A549 (cell line): Measurements from ENCODE around the gene GPRIN2. TPM values are rescaled to one million over a fixed set of nuclear protein-coding genes. Genes with fewer than 3 reads are reported as not detected.

Experiments used
- ATAC-seq, 2 experiments: fragments of 200-7000 bp in 1 of 2; fragments of >200 bp in 1 of 2; cut with Nextera tagmentation in 1 of 2; cut with Tn5 transposase in 1 of 2; 3 replicates each; pipeline versions ENCODE4 v1.8.0 to v1.9.1; 2018 to 2020; ENCODE audit warnings: mild to moderate bottlenecking in 1 of 2, moderate library complexity in 1 of 2
- CTCF ChIA-PET: fragments of 300-600 bp; sonication (Branson Sonifier 250); formaldehyde crosslinking; extraction: SDS; loops from one replicate; lab custom pipeline; 2021; ENCODE audit warnings: antibody characterized with exemption, inconsistent platforms; lab: Yijun Ruan, JAX
- POLR2A ChIA-PET: fragments of 350-600 bp; formaldehyde crosslinking; extraction: SDS; loops from one replicate; lab custom pipeline; 2021; ENCODE audit warnings: antibody characterized with exemption, inconsistent platforms; lab: Yijun Ruan, JAX
- DNase-seq, 2 experiments: peaks; one replicate each; pipeline versions ENCODE4 v3.0.0 to v3.0.0-alpha.2; 2011 to 2016; ENCODE audit warnings: low read depth in 1 of 2, low spot score in 1 of 2
- FAIRE-seq: peaks from 2 replicates; lab custom pipeline; 2011; peaks lifted over from hg19 to GRCh38; lab: Jason Lieb, UNC
- H3K27ac ChIP-seq, 2 experiments: fragments of >200 bp; sonication (Bioruptor Twin); formaldehyde crosslinking; 3 replicates each; pipeline ENCODE4 v1.5.1; 2016 to 2017
- H3K4me1 ChIP-seq: fragments of >200 bp; sonication (Bioruptor Twin); formaldehyde crosslinking; 3 replicates; pipeline ENCODE4 v1.6.1; 2016
- H3K4me2 ChIP-seq: fragments of >200 bp; sonication (Bioruptor Twin); formaldehyde crosslinking; 3 replicates; pipeline ENCODE4 v1.6.1; 2016
- H3K4me3 ChIP-seq: fragments of >200 bp; sonication (Bioruptor Twin); formaldehyde crosslinking; 3 replicates; pipeline ENCODE4 v1.5.1; 2016
- H3K9me3 ChIP-seq: fragments of >200 bp; sonication (Bioruptor Twin); formaldehyde crosslinking; 3 replicates; pipeline ENCODE4 v1.6.1; 2016
- ATOH8 ChIP-seq: fragments of 250-450 bp; sonication (Bioruptor Pico); IDR thresholded peaks from 2 replicates; pipeline ENCODE4 v1.5.0; 2020; ENCODE audit warnings: low read depth, mild to moderate bottlenecking, moderate library complexity
- BHLHE40 ChIP-seq: IDR thresholded peaks from 2 replicates; pipeline ENCODE4 v1.6.1; 2012; ENCODE audit warnings: low read depth, low read length, inconsistent platforms
- CBX2 ChIP-seq: fragments of 200-600 bp; sonication (generic); IDR thresholded peaks from 2 replicates; pipeline ENCODE4 v1.6.1; 2016; ENCODE audit warnings: low read depth, mild to moderate bottlenecking, borderline replicate concordance
- CHD4 ChIP-seq: fragments of 200-600 bp; sonication (generic); IDR thresholded peaks from 2 replicates; pipeline ENCODE4 v1.6.1; 2016; ENCODE audit warnings: antibody characterized with exemption, mild to moderate bottlenecking, borderline replicate concordance
- EHF ChIP-seq: fragments of 250-450 bp; sonication (Bioruptor Pico); IDR thresholded peaks from 2 replicates; pipeline ENCODE4 v1.5.0; 2020; ENCODE audit warnings: mild to moderate bottlenecking
- EHMT2 ChIP-seq: fragments of 200-600 bp; sonication (generic); IDR thresholded peaks from 2 replicates; pipeline ENCODE4 v1.6.1; 2016; ENCODE audit warnings: antibody characterized with exemption, low read depth, mild to moderate bottlenecking, moderate library complexity
- HDAC2 ChIP-seq: fragments of 200-600 bp; sonication (generic); IDR thresholded peaks from 2 replicates; pipeline ENCODE4 v1.6.1; 2016
- HEYL ChIP-seq: fragments of 250-450 bp; sonication (Bioruptor Pico); IDR thresholded peaks from 2 replicates; pipeline ENCODE4 v1.8.0; 2021; ENCODE audit warnings: mild to moderate bottlenecking, moderate library complexity
- HOXA7 ChIP-seq: fragments of 250-450 bp; sonication (Bioruptor Pico); IDR thresholded peaks from 2 replicates; pipeline ENCODE4 v1.5.0; 2020; ENCODE audit warnings: mild to moderate bottlenecking, moderate library complexity
- HOXB13 ChIP-seq: fragments of 250-450 bp; sonication (Bioruptor Pico); IDR thresholded peaks from 2 replicates; pipeline ENCODE4 v1.5.0; 2020; ENCODE audit warnings: low read depth, mild to moderate bottlenecking, moderate library complexity
- HOXB5 ChIP-seq: fragments of 250-450 bp; sonication (Bioruptor Pico); IDR thresholded peaks from 2 replicates; pipeline ENCODE4 v1.5.0; 2020; ENCODE audit warnings: mild to moderate bottlenecking, moderate library complexity
- JUN ChIP-seq, 2 experiments: fragments of >200 bp; sonication (Bioruptor Twin); formaldehyde crosslinking; IDR thresholded peaks; 2 replicates in 1 of 2; 3 replicates in 1 of 2; pipeline ENCODE4 v1.6.1; 2016 to 2017
- JUNB ChIP-seq: fragments of >200 bp; sonication (Bioruptor Twin); formaldehyde crosslinking; IDR thresholded peaks from 2 replicates; pipeline ENCODE4 v1.6.1; 2016
- KDM1A ChIP-seq: fragments of 200-600 bp; sonication (generic); IDR thresholded peaks from 2 replicates; pipeline ENCODE4 v1.6.1; 2016; ENCODE audit warnings: low read depth, mild to moderate bottlenecking
- KDM5A ChIP-seq: fragments of 200-600 bp; sonication (generic); IDR thresholded peaks from 2 replicates; pipeline ENCODE4 v1.6.1; 2016; ENCODE audit warnings: antibody characterized with exemption, mild to moderate bottlenecking
- MAFK ChIP-seq: fragments of 450-650 bp; IDR thresholded peaks from 2 replicates; pipeline ENCODE4 v1.6.1; 2014; ENCODE audit not compliant: partially characterized antibody
- MAX ChIP-seq: IDR thresholded peaks from 2 replicates; pipeline ENCODE4 v1.6.1; 2012
- NFE2L2 ChIP-seq: fragments of 150-350 bp; conservative IDR thresholded peaks from 2 replicates; pipeline ENCODE4 v1.6.1; 2014; ENCODE audit warnings: low read length
- POLR2A ChIP-seq: IDR thresholded peaks from 2 replicates; pipeline ENCODE4 v1.6.1; 2012; ENCODE audit warnings: mild to moderate bottlenecking, low read length
- RARB ChIP-seq: fragments of 250-450 bp; sonication (Bioruptor Pico); IDR thresholded peaks from 2 replicates; pipeline ENCODE4 v1.8.0; 2021; ENCODE audit warnings: mild to moderate bottlenecking, moderate library complexity
- SREBF2 ChIP-seq: fragments of 450-650 bp; IDR thresholded peaks from 2 replicates; pipeline ENCODE4 v1.6.1; 2014; ENCODE audit warnings: mild to moderate bottlenecking, moderate library complexity
- TFCP2L1 ChIP-seq: fragments of 250-450 bp; sonication (Bioruptor Pico); IDR thresholded peaks from 2 replicates; pipeline ENCODE4 v1.5.0; 2021; ENCODE audit warnings: mild to moderate bottlenecking
- TP53 ChIP-seq: fragments of 250-450 bp; sonication (Bioruptor Pico); IDR thresholded peaks from 2 replicates; pipeline ENCODE4 v1.5.0; 2021; ENCODE audit warnings: mild to moderate bottlenecking, moderate library complexity
- ZC3H11A ChIP-seq: fragments of 450-650 bp; IDR thresholded peaks from 2 replicates; pipeline ENCODE4 v1.6.1; 2014; ENCODE audit warnings: antibody characterized with exemption, mild to moderate bottlenecking
- ZSCAN20 ChIP-seq: fragments of 250-450 bp; sonication (Bioruptor Pico); IDR thresholded peaks from 2 replicates; pipeline ENCODE4 v1.8.0; 2022; ENCODE audit warnings: mild to moderate bottlenecking, moderate library complexity
- WGBS: methylation state at CpG from one replicate; pipeline ENCODE4 v1.1.6; 2017; ENCODE audit errors: missing lambda C conversion rate; 5-methylcytosine and 5-hydroxymethylcytosine counted together
- polyA plus RNA-seq, 4 experiments: library from polyadenylated mRNA; depleted of rRNA in 3 of 4; stranded (reverse); fragments of >200 nt; fragmentation: RNase III in 1 of 4; extraction: RNeasy Plus Mini Kit Qiagen cat#74134 plus additional on column Dnase treatment in 1 of 4; gene quantifications; 2 replicates in 3 of 4; 3 replicates in 1 of 4; pipeline ENCODE4 v1.2.3, GENCODE V29; 2011 to 2017
- TF ChIP-seq, protein P1 (sequence below): fragments of 200-600 bp; sonication (generic); IDR thresholded peaks from 2 replicates; pipeline ENCODE4 v1.6.1; 2016; ENCODE audit warnings: antibody characterized with exemption, mild to moderate bottlenecking, moderate library complexity
- TF ChIP-seq, protein P2 (sequence below): fragments of >200 bp; sonication (Bioruptor Twin); formaldehyde crosslinking; IDR thresholded peaks from 3 replicates; pipeline ENCODE4 v1.5.1; 2016

GPRIN2 gene
- polyA plus RNA-seq, 2 of the 4 experiments (the other 2 are of a cell fraction) = 8.8 to 29.9 TPM

- TF ChIP-seq ATOH8 (CRISPR knock-in tag) = peak; percentile 93
- TF ChIP-seq TP53 (CRISPR knock-in tag) = peak; percentile 82
- no peak for TF ChIP-seq KDM1A
- TF ChIP-seq ZC3H11A = no peak
- TF ChIP-seq HEYL = no peak
These were observed 29.8 kb downstream of the GPRIN2 start (continued) for GRCh38 chr10:46526682-46527038.

DNA sequence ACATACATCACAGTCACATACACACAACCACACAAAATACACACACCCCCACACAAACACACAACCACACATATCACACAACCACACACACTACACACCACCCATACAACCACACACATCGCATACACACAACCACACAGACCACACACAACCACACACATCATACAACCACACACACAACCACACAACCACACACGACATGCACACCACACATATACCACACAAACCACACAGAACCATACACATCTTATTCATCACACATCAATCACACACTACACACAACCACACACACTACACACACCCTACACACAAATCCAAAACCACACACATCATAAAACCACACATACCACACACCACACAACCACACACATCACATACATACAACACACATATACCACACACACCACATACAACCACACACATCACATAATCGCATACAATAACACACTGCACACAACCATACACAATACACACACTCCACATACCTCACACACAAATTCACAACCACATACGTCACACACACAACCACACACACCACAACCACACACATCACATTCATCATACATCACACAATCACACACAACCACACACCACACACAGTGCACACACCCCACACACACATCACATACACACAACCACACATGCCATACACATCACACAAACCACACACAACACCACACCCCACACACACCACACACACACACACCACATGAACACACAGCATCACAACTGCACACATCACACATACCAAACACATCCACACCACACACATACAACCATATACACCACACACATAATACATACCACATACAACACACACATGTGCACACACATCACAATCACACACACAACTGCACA is 30.4 kb downstream of the GPRIN2 start:
- H3K9me3 ChIP-seq = no peaks in the 10 kb centered on the region
- peak overlapping the region; percentile 92 to 95 for H3K27ac ChIP-seq
- ChIA-PET POLR2A (interaction anchor here (2.0 to 4.0 kb wide), 2 partner anchors 13 to 14 kb away, joined by 14 to 77 read pairs; no protein-coding TSS in a partner anchor), CTCF (interaction anchor here (1.9 to 6.2 kb wide), 3 partner anchors 12 to 18 kb away, joined by 6 to 67 read pairs (median 25); no protein-coding TSS in a partner anchor)
- peak overlapping the region; percentile 74 for H3K4me2 ChIP-seq
- no peak overlapping the region for H3K4me3 ChIP-seq
- no peak for ATAC-seq
- 50% methylated on average over 4 of the region's 4 CpGs for WGBS
- TF ChIP-seq HOXA7 (CRISPR knock-in tag) (no peak; the same call in 1 of the 2 replicates), EHMT2 (no peak), NFE2L2 (no peak), BHLHE40 (no peak), JUNB (0 out of 2 replicates have a peak, but pooled peaks have one; percentile 10), CHD4 (peak; percentile 92), MAX (no peak), MAFK (no peak), HDAC2 (no peak; the same call in 1 of the 2 replicates), TP53 (CRISPR knock-in tag) (peak; percentile 76; the same call in 1 of the 2 replicates), SREBF2 (no peak), ZSCAN20 (CRISPR knock-in tag) (no peak), KDM1A (peak; percentile 8; the same call in 1 of the 2 replicates), RARB (peak; percentile 19; the same call in 1 of the 2 replicates), HOXB5 (peak; percentile 27; the same call in 1 of the 2 replicates), HOXB13 (CRISPR knock-in tag) (peak; percentile 75), POLR2A (no peak), ZC3H11A (peak; percentile 3; the same call in 1 of the 2 replicates), TFCP2L1 (CRISPR knock-in tag) (peak; percentile 50), KDM5A (no peak), CBX2 (no peak), JUN (IDR thresholded peaks at IDR 0.05) (no peak), EHF (no peak)
- TF ChIP-seq, protein P1, sequence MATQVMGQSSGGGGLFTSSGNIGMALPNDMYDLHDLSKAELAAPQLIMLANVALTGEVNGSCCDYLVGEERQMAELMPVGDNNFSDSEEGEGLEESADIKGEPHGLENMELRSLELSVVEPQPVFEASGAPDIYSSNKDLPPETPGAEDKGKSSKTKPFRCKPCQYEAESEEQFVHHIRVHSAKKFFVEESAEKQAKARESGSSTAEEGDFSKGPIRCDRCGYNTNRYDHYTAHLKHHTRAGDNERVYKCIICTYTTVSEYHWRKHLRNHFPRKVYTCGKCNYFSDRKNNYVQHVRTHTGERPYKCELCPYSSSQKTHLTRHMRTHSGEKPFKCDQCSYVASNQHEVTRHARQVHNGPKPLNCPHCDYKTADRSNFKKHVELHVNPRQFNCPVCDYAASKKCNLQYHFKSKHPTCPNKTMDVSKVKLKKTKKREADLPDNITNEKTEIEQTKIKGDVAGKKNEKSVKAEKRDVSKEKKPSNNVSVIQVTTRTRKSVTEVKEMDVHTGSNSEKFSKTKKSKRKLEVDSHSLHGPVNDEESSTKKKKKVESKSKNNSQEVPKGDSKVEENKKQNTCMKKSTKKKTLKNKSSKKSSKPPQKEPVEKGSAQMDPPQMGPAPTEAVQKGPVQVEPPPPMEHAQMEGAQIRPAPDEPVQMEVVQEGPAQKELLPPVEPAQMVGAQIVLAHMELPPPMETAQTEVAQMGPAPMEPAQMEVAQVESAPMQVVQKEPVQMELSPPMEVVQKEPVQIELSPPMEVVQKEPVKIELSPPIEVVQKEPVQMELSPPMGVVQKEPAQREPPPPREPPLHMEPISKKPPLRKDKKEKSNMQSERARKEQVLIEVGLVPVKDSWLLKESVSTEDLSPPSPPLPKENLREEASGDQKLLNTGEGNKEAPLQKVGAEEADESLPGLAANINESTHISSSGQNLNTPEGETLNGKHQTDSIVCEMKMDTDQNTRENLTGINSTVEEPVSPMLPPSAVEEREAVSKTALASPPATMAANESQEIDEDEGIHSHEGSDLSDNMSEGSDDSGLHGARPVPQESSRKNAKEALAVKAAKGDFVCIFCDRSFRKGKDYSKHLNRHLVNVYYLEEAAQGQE = no peak
- TF ChIP-seq, protein P2, sequence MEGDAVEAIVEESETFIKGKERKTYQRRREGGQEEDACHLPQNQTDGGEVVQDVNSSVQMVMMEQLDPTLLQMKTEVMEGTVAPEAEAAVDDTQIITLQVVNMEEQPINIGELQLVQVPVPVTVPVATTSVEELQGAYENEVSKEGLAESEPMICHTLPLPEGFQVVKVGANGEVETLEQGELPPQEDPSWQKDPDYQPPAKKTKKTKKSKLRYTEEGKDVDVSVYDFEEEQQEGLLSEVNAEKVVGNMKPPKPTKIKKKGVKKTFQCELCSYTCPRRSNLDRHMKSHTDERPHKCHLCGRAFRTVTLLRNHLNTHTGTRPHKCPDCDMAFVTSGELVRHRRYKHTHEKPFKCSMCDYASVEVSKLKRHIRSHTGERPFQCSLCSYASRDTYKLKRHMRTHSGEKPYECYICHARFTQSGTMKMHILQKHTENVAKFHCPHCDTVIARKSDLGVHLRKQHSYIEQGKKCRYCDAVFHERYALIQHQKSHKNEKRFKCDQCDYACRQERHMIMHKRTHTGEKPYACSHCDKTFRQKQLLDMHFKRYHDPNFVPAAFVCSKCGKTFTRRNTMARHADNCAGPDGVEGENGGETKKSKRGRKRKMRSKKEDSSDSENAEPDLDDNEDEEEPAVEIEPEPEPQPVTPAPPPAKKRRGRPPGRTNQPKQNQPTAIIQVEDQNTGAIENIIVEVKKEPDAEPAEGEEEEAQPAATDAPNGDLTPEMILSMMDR = no peak; the same call in 2 of the 3 replicates
- TF ChIP-seq, all 56 proteins: peak for 9
- FAIRE-seq = no peak
- DNase-seq = no peak
- H3K4me1 ChIP-seq = peaks cover 81% of the 10 kb centered on the region
